GM18505 (cell line): ENCODE measurements around the gene CBX2.

Experiments
- ATAC-seq: cut with Tn5 transposase; IDR thresholded peaks from one replicate; pipeline ENCODE4 v1.9.1; 2021; ENCODE audit not compliant: unreplicated experiment
- POLR2A ChIP-seq: IDR thresholded peaks from 4 replicates; pipeline ENCODE4 v1.6.1; 2011; ENCODE audit warnings: borderline replicate concordance; ENCODE audit not compliant: insufficient read depth, insufficient read length; ENCODE audit errors: extremely low read depth

CBX2 gene

GRCh38 chr17:79792341-79792871, 14.5 kb downstream of the CBX2 start:
- no peak for TF ChIP-seq POLR2A
- no peak for ATAC-seq

DNA sequence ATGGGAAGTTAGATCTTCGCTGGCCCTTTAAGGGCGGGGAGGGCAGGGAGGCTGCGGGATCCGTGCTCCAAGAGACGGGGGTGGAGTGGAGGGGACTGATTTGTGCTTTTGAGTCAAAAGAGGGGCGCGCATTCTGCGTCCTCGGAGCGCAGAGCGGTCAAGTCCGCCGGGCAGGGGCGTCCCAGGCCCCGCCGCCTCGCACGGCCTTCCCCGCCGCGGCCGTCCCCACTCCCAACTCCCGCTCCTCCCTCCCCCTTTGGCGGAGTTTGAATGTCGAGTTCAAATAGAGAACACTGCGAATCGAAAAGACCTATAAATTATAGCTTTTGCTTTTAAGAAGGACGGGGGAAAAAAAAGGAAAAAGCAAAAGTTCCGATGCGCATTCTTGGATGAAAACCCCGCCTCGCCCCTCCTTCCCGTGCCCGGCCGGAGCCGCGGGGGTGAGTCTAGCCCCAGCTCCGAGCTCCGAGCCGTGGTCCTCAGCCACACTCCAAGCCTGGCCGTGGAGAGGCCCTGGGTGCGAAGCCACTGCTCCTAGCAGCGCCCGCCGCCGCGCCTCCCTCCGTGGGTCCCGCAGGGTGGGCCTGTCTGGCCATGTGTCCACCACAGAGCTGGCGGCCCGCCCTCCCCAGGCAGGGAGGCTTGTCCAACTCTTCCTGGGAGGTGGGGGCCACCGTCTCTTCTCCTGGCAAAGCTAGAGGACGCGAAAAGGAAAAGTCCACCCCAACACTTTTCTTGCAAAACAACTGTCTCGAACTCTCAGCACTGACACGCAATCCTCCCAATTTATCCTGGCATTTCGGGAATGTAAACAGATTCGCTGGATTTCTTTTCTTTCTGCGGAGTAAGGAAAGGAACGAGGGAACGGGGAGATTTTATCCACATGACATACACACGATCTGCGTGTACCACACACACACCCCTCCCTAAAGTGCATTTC, 15.3 kb downstream of the CBX2 start:
- ATAC-seq = no peak

GRCh38 chr17:79793924-79794304, 16.0 kb downstream of the CBX2 start:
- no peak for TF ChIP-seq POLR2A
- ATAC-seq = no peak

More for the DNA sequence above, 15.3 kb downstream of the CBX2 start:
- no peak for TF ChIP-seq POLR2A

- no peak for TF ChIP-seq POLR2A
- ATAC-seq = no peak
These were observed 16.9 kb downstream of the CBX2 start for GRCh38 chr17:79794659-79795511.

- ATAC-seq = no peak
- TF ChIP-seq POLR2A = no peak
These were observed 18.0 kb downstream of the CBX2 start for GRCh38 chr17:79795795-79796443.

GRCh38 chr17:79796444-79796762, 18.5 kb downstream of the CBX2 start:
- peak; percentile 2 for ATAC-seq
- TF ChIP-seq POLR2A = no peak

DNA sequence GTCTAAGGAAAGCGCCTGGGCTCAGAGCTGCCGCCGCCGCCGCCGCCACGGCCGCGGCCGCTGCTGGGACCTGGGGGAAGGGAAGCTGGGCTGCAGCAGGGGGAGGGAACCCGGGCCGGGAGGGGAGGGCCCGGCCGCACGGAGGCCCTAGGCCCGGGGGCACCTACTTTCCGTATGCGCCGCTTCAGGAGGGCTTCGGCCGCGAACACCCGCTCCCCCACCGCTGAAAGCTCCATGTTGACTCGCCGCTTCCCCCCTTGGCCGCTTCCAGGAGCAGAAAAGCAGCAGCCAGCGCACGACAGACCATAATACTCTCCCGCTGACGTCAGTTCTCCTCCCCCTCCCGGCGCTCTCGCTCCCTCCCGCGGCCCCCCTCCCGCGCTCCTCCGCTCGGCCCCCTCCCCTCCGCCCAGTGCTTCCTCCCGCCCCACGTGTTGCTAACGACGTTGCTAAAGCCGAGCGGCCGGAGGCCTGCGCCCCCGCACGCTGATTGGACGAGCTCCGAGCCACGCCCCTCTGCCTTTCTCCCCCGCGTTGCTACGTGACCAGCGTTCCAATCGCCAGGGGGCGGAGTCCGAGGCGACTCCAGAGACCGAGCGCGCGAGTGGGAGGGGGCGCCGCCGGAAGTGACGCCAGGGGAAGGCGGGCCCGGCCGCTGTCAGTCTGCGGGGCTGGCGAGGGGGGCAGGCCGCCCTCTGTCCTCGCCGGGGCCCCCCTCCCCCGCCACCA, 19.0 kb downstream of the CBX2 start, which contains the start of gene CBX8:
CBX8 (minus strand) TSS at position 315 of the 729 bp plus-strand sequence; CDS start at position 236, 79 bp downstream.
- peak; percentile 76 for ATAC-seq
- peak; percentile 61 for TF ChIP-seq POLR2A

DNA sequence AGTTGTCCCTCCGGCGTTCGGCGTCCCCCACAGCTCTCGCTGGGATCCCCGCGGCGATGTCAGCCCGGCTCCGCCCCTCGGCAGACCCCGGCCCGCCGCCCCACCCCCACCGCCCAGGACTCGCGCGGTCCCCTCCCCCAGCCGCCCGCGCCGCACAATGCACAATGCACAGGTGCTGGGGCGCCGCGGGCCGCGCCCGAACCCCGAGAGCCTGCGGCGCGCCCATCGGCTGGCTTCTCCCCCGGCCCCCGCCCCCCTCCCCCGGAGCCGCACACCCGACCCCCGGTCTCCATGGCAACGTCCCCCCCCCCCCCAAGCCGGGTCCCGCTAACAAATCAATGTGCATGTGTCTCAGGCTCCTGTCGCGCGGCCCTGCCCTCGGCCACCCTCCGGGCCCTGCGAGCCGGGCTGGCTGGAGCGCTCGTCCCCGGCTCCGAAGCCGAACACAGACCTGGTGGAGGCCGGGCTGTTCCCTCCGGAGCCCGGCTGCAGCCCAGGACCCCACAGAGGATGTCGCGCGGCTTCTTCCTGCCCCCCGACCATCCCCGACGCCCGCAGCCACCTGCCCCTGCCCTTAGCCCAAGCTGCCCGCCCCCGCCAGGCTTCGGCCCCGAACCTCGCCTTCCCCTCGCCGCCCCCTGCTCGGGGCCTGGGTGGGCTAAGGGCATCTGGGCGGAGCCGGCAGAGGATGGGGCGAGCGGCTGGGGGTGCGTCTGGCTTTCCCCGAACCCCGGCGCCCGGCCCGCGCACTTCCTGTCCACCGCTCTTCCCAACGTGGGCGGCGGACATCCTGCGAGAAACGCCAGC, 19.7 kb downstream of the CBX2 start:
- no peak for TF ChIP-seq POLR2A
- no peak for ATAC-seq

GRCh38 chr17:79798299-79799173, 20.6 kb downstream of the CBX2 start:
- ATAC-seq = no peak
- no peak for TF ChIP-seq POLR2A

DNA sequence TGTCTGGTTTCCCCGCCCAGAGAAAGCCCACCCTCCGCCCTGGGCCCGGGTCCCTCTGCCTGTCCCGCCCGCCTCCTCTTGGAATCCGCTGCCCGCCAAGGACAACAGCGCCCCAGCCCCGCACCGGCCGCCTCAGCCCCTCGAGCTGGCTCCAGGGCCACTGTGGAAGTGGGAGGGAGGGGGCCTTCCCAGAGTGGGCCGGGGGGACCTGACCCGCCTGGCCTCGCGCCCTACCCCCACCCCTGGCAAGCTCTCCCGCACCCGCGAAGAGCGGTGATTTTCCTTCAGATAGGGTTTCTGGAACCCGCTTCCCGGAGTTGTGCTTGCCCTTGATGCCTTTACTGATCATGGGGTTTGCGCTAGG, 21.2 kb downstream of the CBX2 start:
- no peak for ATAC-seq
- no peak for TF ChIP-seq POLR2A
